Measurements from ENCODE around the gene C9orf72.
"Not testable (repeated sequence)": the region's sequence is repeated elsewhere in the genome, so short reads cannot be mapped to it uniquely, and the experiment has no call there.

C9orf72 gene

DNA sequence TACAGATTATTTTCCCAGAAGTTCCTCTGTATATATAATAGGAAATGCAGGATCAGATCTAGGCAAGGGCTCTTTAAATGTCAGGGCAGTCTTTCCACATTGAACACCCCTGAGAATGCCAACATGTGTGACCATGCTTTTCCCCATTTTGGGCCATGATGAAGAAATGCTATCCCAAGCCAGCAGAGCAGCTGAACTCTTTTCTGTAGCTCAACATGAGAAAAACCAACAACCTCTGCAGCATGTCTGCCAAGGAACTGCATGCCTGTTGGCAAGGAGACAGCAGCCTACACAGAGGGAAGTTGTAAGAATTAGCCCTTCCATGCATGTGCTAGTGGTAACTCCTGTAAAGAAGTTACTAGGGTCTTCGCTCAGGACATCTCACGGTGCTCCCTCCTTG is 58.7 kb downstream of the C9orf72 start:
- no peak for DNase-seq (ENCODE audit: low read depth)

DNA sequence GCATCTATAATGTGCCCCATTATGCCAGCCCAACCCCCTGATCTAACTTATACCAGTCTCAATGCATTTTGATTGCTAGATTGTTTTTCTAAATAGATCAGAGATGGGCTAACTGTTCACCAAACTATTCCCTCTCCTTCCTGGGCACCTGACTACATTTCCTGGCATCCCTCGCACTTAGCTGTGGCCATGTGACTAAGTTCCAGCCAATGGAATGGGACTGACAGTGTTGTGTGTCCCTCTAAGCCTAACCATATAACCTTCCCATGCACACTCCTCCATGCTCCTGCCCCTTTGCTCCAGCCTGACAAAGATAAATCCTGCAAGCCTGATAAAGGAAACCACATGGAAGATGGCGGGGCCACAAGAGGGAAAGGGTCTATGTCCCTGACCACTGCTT is 61.5 kb downstream of the C9orf72 start:
- no peak for DNase-seq (ENCODE audit: low read depth)

DNA sequence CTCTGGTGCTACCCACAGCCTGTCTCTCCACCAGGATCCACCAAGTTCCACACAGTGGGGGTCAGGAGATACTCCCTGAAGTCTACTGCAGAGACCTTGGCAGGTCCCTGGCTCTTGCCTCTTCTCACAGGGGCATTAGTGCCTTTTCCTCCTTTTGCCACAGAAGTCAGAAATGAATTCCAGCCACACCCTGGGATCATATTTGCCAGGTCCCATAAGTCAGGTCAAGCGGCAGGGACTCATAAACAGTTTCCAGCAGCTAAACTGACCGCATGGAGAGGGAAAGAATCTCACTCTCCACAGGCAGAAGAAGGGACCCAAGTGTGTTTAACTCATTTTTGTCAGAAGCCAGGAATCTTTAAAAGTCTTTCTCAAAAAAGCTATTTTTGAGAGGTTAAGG is 62.5 kb downstream of the C9orf72 start:
- no peak for DNase-seq (ENCODE audit: low read depth)

DNA sequence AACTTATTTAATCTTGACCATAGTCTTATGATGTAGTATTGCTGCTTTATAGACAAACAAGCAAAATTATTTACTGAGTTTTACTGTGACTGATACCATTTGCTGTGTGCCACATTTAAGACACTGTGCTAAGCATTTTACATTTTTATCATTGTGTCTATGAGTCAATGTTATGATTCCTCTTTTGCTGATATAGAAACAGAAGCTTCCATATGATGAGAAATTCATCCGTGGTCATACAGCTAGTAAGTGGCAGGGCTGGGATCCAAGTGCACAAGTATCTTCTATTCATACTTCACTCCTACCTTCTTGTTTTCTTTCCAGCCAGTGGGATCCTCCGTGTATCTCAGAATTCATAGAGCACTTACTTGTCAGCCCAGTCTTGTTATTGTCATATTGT is 66.3 kb downstream of the C9orf72 start:
- no peak for DNase-seq (ENCODE audit: low read depth)

DNA sequence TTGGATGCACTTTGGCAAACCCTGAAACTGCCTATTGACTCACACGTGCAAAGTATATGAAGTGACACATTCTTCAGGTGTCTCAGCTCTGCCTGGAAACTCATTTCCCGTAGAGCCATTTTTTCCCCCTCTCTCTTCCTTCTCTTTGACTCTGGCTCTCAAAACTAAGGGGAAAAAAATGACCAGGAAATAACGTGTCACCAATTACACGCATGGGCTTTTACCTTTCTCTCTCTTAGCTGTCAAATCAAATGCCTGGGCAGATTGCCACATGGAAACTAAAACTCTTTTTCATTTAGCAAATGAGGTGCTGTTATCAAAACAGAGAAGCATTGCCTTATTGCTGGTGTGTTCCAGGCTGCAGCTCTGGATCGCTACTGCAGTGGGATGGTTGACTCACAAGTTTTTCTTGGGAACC is 67.5 kb downstream of the C9orf72 start:
- DNase-seq (ENCODE audit: low read depth) = no peak

DNA sequence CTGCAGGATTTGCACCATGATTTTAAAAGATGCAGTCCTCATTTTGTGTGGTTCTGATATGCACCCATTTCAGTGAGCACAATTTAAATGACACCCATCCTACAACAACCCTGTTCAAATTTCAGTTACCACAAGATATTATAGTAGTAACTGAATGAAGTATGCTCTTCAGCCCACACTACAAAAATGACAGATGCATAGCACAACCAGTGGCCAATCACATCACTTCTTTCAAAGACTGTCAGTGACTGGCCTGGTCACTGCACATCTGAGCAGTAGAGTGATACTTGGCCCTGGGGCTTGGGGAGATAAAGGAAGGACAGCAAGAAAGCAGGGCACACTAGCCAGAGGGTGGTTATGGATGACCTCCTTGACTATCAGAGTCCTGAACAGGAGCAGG is 69.0 kb downstream of the C9orf72 start:
- no peak for DNase-seq (ENCODE audit: low read depth)

DNA sequence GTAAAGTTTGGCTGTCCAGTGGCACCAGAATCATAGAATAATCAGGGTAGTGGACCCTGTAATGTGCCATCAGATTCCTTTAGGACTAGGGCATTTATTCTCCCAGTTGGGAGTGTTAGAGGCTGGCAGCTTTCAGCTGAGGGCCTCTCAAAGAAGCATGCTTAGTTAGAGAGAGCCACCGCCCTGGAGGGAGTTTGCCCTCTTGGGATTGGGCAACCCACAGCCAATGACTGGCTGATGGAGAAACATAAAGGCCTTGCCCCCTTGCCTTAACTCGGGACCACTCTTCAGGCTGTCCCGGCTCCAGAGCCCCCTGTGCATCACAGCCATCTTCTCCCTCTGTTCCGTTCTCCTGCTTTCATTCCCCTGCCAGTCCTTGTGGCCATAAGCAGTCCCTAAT is 69.7 kb downstream of the C9orf72 start:
- DNase-seq (ENCODE audit: low read depth) = no peak

DNA sequence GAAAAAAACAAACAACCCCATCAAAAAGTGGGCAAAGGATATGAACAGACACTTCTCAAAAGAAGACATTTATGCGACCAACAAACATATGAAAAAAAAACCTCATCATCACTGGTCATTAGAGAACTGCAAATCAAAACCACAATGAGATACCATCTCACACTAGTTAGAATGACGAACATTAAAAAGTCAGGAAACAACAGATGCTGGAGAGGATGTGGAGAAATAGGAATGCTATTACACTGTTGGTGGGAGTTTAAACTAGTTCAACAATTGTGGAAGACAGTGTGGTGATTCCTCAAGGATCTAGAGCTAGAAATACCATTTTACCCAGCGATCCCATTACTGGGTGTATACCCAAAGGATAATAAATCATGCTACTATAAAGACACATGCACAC is 72.4 kb downstream of the C9orf72 start:
- DNase-seq (ENCODE audit: low read depth) = not testable (repeated sequence)

DNA sequence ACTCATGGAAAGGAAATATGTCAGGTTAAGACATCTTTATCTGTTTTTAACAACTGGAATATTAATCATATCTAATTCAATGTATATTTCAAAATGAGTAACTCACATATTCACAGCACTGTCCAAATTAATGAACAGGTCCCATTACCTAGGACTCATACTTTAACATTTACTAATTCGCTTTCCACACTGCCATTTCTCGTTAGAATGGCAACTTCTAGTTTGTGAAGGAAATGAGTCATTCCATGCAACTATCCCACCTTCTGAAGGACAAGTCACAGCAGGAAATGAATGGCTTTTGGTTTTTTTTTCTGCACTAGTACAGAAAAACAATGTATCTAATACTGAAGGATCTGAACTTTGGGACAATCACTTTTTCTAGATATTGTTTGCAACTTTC is 73.8 kb downstream of the C9orf72 start:
- DNase-seq (ENCODE audit: low read depth) = no peak

DNA sequence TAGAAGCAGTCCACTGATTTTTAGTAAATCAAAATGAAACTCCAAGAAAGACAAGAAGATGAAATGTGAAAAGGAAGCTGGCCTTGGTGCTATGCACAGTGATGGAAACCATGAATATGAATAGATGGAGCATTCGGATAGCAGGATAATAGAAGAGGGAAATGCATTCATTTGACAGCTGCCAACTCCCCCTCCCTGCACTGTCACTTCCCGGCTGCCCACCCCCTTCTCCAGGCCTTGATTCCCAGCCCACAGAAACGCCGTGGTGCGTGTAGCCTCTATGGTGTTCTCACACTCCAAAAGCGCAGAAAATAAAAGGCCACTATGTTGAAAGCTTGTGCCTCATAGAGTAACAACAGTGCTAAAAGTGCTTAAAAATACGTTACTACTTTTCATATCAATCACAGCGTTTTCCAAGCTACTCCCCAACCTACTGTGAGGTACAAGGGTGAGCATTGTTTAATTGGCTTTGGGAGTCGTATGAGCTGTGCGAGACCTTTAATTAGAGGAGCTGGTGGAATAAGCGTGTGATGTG is 75.3 kb downstream of the C9orf72 start:
- no peak for DNase-seq (ENCODE audit: low read depth)

All from T-helper 22 cell (primary cell).